PFSK-1 (cell line): Measurements from ENCODE around the gene TMOD3.

Source experiments
- FOXP2 ChIP-seq: optimal IDR thresholded peaks from 2 replicates; pipeline ENCODE3; 2011; ENCODE audit warnings: borderline replicate concordance, control low read depth, inconsistent platforms; ENCODE audit not compliant: insufficient read depth; ENCODE audit errors: extremely low read length, extremely low read depth
- POLR2AphosphoS5 ChIP-seq: IDR thresholded peaks from 2 replicates; pipeline ENCODE4 v1.6.1; 2012; ENCODE audit warnings: low read depth, mild to moderate bottlenecking, control low read depth, low read length, moderate library complexity
- SIN3A ChIP-seq: IDR thresholded peaks from 2 replicates; pipeline ENCODE4 v1.6.1; 2012; ENCODE audit warnings: mild to moderate bottlenecking, low read length, moderate library complexity, borderline replicate concordance; ENCODE audit not compliant: insufficient read depth
- TAF1 ChIP-seq: IDR thresholded peaks from 2 replicates; pipeline ENCODE4 v1.6.1; 2012; ENCODE audit warnings: low read length, control low read depth, borderline replicate concordance; ENCODE audit not compliant: insufficient read depth
- TF ChIP-seq, protein P1 (sequence below), 2 experiments: IDR thresholded peaks; 2 replicates each; pipeline versions ENCODE4 v1.6.1 to v1.8.0; 2011 to 2012; ENCODE audit warnings: low read depth in 2 of 2, low read length in 2 of 2, control low read depth in 1 of 2, inconsistent platforms in 1 of 2, mild to moderate bottlenecking in 1 of 2, moderate library complexity in 1 of 2; ENCODE audit not compliant: insufficient read depth in 1 of 2

Gene TMOD3

DNA sequence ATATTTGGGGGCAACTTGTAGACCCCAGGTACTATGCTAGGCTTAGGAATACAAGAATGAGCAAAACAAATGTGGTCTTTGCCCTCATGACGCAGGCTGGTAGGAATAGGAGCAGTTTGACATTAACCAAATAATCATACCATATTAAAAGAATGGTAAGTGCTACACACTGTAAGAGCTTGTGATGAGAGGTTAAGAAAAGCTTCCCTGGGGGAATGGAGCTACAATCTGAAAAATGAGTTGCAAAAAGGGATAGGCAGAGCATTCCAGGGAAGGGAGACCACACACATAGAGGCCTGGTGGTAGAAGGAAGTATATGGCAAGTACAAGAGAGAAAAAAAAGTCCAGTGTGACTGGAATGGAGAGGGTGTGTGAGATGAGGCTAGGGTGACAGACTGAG lies 37.3 kb downstream of the TMOD3 start:
- TF ChIP-seq TAF1 = no peak
- TF ChIP-seq FOXP2 = no peak
- TF ChIP-seq SIN3A = no peak
- no peak for TF ChIP-seq POLR2AphosphoS5
- TF ChIP-seq, protein P1, sequence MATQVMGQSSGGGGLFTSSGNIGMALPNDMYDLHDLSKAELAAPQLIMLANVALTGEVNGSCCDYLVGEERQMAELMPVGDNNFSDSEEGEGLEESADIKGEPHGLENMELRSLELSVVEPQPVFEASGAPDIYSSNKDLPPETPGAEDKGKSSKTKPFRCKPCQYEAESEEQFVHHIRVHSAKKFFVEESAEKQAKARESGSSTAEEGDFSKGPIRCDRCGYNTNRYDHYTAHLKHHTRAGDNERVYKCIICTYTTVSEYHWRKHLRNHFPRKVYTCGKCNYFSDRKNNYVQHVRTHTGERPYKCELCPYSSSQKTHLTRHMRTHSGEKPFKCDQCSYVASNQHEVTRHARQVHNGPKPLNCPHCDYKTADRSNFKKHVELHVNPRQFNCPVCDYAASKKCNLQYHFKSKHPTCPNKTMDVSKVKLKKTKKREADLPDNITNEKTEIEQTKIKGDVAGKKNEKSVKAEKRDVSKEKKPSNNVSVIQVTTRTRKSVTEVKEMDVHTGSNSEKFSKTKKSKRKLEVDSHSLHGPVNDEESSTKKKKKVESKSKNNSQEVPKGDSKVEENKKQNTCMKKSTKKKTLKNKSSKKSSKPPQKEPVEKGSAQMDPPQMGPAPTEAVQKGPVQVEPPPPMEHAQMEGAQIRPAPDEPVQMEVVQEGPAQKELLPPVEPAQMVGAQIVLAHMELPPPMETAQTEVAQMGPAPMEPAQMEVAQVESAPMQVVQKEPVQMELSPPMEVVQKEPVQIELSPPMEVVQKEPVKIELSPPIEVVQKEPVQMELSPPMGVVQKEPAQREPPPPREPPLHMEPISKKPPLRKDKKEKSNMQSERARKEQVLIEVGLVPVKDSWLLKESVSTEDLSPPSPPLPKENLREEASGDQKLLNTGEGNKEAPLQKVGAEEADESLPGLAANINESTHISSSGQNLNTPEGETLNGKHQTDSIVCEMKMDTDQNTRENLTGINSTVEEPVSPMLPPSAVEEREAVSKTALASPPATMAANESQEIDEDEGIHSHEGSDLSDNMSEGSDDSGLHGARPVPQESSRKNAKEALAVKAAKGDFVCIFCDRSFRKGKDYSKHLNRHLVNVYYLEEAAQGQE (IDR thresholded peaks at IDR 0.05; ENCODE audit: insufficient read depth in 1 of 2, low read depth in 2 of 2, low read length in 2 of 2) = no peak

DNA sequence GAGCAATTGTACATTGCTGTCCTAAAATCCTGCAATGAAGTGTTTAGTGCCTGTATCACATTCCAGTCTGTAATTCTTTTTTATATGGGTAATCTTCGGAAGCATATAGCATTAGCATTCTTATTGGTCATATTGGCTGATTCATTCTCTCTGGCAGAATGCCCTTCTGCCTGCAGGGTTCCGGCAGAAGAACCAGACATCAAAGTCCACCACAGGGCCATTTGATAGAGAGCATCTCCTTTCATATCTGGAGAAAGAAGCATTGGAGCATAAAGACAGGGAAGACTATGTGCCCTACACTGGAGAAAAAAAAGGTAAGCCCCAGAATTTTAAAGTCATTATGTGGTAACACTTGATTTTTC lies 39.6 kb downstream of the TMOD3 start:
- TF ChIP-seq POLR2AphosphoS5 = no peak
- no peak for TF ChIP-seq SIN3A
- TF ChIP-seq, protein P1 (IDR thresholded peaks at IDR 0.05; ENCODE audit: insufficient read depth in 1 of 2, low read depth in 2 of 2, low read length in 2 of 2) = no peak
- TF ChIP-seq TAF1 = no peak
- no peak for TF ChIP-seq FOXP2

GRCh38 chr15:51870774-51871173 lies 41.3 kb downstream of the TMOD3 start:
- no peak for TF ChIP-seq TAF1
- TF ChIP-seq, protein P1 (IDR thresholded peaks at IDR 0.05; ENCODE audit: insufficient read depth in 1 of 2, low read depth in 2 of 2, low read length in 2 of 2) = no peak
- TF ChIP-seq FOXP2 = no peak
- no peak for TF ChIP-seq POLR2AphosphoS5
- no peak for TF ChIP-seq SIN3A

GRCh38 chr15:51874751-51875644 lies 45.5 kb downstream of the TMOD3 start:
- TF ChIP-seq FOXP2 = no peak
- TF ChIP-seq TAF1 = no peak
- TF ChIP-seq SIN3A = 0 out of 2 replicates have a peak, but pooled peaks have one; percentile 13
- no peak for TF ChIP-seq POLR2AphosphoS5
- TF ChIP-seq, protein P1 (IDR thresholded peaks at IDR 0.05; ENCODE audit: insufficient read depth in 1 of 2, low read depth in 2 of 2, low read length in 2 of 2) = no peak

GRCh38 chr15:51876169-51876568 lies 46.7 kb downstream of the TMOD3 start:
- TF ChIP-seq TAF1 (no peak), POLR2AphosphoS5 (no peak), SIN3A (no peak), FOXP2 (no peak)
- TF ChIP-seq, protein P1 (IDR thresholded peaks at IDR 0.05; ENCODE audit: insufficient read depth in 1 of 2, low read depth in 2 of 2, low read length in 2 of 2) = no peak
